SU-DHL-6 (cell line): ENCODE measurements around the gene IER5.
"Not testable (repeated sequence)": the region's sequence is repeated elsewhere in the genome, so short reads cannot be mapped to it uniquely, and the experiment has no call there.

ENCODE experiments used
- H2AFZ ChIP-seq: fragments of 200-600 bp; sonication (generic); 2 replicates; pipeline ENCODE4 v1.6.1; 2014; ENCODE audit warnings: low read depth, mild to moderate bottlenecking, moderate library complexity, mixed read lengths, antibody characterized with exemption, low read length; ENCODE audit not compliant: severe bottlenecking
- H3F3A ChIP-seq: fragments of 200-600 bp; shearing (Covaris generic); 2 replicates; pipeline ENCODE4 v1.6.0; 2016; ENCODE audit warnings: antibody characterized with exemption, mild to moderate bottlenecking; ENCODE audit not compliant: insufficient read depth
- H3K27ac ChIP-seq: fragments of 200-600 bp; sonication (generic); 2 replicates; pipeline ENCODE4 v1.5.1; 2016; ENCODE audit warnings: low read depth, mild to moderate bottlenecking, low read length, moderate library complexity, mixed read lengths
- H3K27me3 ChIP-seq: fragments of 200-600 bp; sonication (generic), shearing (Covaris generic); 2 replicates; pipeline ENCODE4 v1.6.0; 2014; ENCODE audit warnings: mild to moderate bottlenecking, low read length
- H3K36me3 ChIP-seq: fragments of 200-600 bp; sonication (generic); 2 replicates; pipeline ENCODE4 v1.6.1; 2014; ENCODE audit warnings: mild to moderate bottlenecking, low read length, mixed read lengths
- H3K4me2 ChIP-seq: fragments of 300-600, 200-600 bp; shearing (Covaris generic), sonication (generic); 2 replicates; pipeline ENCODE4 v1.6.0; 2014; ENCODE audit warnings: low read length, low read depth, mild to moderate bottlenecking; ENCODE audit not compliant: poor library complexity, severe bottlenecking
- H3K4me3 ChIP-seq: fragments of 200-600 bp; sonication (generic); 2 replicates; pipeline ENCODE4 v1.5.1; 2014; ENCODE audit warnings: antibody characterized with exemption, low read length, mild to moderate bottlenecking, mixed read lengths; ENCODE audit not compliant: insufficient read depth, poor library complexity, severe bottlenecking
- H3K79me2 ChIP-seq: fragments of 200-600 bp; sonication (generic); 2 replicates; pipeline ENCODE4 v1.6.1; 2014; ENCODE audit warnings: mild to moderate bottlenecking, low read length, moderate library complexity; ENCODE audit not compliant: insufficient read depth
- H3K9ac ChIP-seq: fragments of 200-600 bp; sonication (generic); 2 replicates; pipeline ENCODE4 v1.7.0; 2014; ENCODE audit warnings: mild to moderate bottlenecking, low read length
- H3K9me2 ChIP-seq: fragments of 200-600 bp; sonication (generic); replicated peaks from 2 replicates; pipeline ENCODE4 v1.6.1; 2014; ENCODE audit warnings: low read length; ENCODE audit not compliant: insufficient read depth
- H3K9me3 ChIP-seq: fragments of 200-600 bp; sonication (generic); 2 replicates; pipeline ENCODE4 v1.6.1; 2014; ENCODE audit warnings: low read length, mixed read lengths; ENCODE audit not compliant: insufficient read depth
- H4K20me1 ChIP-seq: fragments of 200-600 bp; sonication (generic); 2 replicates; pipeline ENCODE4 v1.6.1; 2014; ENCODE audit warnings: low read depth, mild to moderate bottlenecking, antibody characterized with exemption, low read length, moderate library complexity, mixed read lengths
- EZH2phosphoT487 ChIP-seq: fragments of 200-600 bp; sonication (generic), shearing (Covaris generic); conservative IDR thresholded peaks from 2 replicates; pipeline ENCODE4 v1.6.1; 2018; ENCODE audit warnings: mild to moderate bottlenecking, antibody characterized with exemption, low read length, moderate library complexity, mixed read lengths
- TF ChIP-seq, protein P1 (sequence below): fragments of 200-600 bp; sonication (generic); IDR thresholded peaks from one replicate; pipeline ENCODE4 v1.5.1; 2017; ENCODE audit warnings: antibody characterized with exemption, mild to moderate bottlenecking, low read length, moderate library complexity; ENCODE audit not compliant: insufficient read depth, poor library complexity, severe bottlenecking

IER5 gene

DNA sequence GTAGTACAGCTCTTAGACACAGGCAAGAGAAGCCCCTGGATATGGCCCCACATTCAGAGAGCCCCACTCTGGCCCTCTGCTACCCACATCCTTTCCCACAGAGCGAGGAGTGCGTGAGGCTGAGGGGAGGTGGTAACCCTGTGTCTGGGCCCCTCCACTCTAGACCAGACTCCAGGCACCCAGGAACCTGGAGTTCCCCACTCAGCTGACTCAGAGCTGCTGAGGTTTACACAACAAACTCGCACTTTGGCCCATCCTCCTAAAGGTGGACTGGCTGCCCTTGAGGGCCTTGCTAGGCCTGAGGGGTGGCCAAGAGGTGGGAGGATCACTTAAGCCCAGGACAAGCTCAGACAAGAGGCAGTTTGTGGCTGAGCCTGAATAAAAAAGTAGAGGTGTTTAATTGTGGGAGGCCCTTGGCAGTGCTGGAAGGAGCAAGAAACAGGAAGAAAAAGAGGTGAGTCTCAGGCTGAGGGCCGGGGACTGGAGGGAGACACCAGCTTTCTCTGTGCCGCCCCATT, 44.0 kb upstream of the IER5 start:
- H3K27me3 ChIP-seq = no peaks in the 10 kb centered on the region
- H3K36me3 ChIP-seq = no peaks in the 10 kb centered on the region
- no peak overlapping the region for H3K9ac ChIP-seq
- H3K9me3 ChIP-seq = no peaks in the 10 kb centered on the region
- no peak overlapping the region for H3K4me2 ChIP-seq
- H4K20me1 ChIP-seq = no peaks in the 10 kb centered on the region
- no peak overlapping the region for H2AFZ ChIP-seq
- H3K27ac ChIP-seq = no peak overlapping the region
- H3K79me2 ChIP-seq = peaks cover 9% of the 10 kb centered on the region; the same call in 1 of the 2 replicates
- no peaks in the 10 kb centered on the region for H3F3A ChIP-seq
- H3K9me2 ChIP-seq = no peaks in the 10 kb centered on the region
- TF ChIP-seq EZH2phosphoT487 = no peak
- TF ChIP-seq, protein P1, sequence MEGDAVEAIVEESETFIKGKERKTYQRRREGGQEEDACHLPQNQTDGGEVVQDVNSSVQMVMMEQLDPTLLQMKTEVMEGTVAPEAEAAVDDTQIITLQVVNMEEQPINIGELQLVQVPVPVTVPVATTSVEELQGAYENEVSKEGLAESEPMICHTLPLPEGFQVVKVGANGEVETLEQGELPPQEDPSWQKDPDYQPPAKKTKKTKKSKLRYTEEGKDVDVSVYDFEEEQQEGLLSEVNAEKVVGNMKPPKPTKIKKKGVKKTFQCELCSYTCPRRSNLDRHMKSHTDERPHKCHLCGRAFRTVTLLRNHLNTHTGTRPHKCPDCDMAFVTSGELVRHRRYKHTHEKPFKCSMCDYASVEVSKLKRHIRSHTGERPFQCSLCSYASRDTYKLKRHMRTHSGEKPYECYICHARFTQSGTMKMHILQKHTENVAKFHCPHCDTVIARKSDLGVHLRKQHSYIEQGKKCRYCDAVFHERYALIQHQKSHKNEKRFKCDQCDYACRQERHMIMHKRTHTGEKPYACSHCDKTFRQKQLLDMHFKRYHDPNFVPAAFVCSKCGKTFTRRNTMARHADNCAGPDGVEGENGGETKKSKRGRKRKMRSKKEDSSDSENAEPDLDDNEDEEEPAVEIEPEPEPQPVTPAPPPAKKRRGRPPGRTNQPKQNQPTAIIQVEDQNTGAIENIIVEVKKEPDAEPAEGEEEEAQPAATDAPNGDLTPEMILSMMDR = no peak
- no peak overlapping the region for H3K4me3 ChIP-seq

DNA sequence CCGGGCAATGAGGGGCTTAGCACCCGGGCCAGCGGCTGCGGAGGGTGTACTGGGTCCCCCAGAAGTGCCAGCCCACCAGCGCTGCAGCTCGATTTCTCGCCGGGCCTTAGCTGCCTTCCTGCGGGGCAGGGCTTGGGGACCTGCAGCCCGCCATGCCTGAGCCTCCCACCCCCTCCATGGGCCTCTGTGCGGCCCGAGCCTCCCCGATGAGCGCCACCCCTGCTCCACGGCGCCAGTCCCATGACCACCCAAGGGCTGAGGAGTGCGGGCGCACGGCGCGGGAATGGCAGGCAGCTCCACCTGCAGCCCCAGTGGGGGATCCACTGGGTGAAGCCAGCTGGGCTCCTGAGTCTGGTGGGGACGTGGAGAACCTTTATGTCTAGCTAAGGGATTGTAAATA, 42.6 kb upstream of the IER5 start:
- H3K27ac ChIP-seq, H3K4me2 ChIP-seq, H3K27me3 ChIP-seq, H2AFZ ChIP-seq, H3F3A ChIP-seq, H3K9ac ChIP-seq, H3K36me3 ChIP-seq, H3K9me3 ChIP-seq, H4K20me1 ChIP-seq, H3K9me2 ChIP-seq, H3K79me2 ChIP-seq, H3K4me3 ChIP-seq: not testable (repeated sequence)

DNA sequence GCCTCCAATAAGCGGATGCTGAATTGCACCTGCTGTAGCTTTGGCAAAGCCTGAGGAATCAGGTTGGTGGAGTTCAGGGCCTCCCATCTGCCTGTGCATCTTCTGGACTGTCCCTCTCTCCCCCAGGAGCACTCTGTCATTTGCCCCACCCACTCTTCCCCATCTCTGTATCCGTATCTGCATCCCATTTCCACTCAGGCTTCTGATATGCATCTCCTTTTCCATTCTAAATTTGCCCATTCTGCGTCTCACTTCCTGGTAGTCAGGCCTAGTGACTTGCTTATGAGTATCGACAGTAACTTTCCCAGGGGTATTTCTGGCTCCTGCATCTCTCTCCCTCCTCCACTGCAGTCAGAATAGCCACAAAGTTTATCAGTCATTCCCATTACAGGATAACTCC, 39.1 kb upstream of the IER5 start:
- Histone ChIP-seq H2AFZ (no peak overlapping the region), H3K9ac (no peak overlapping the region), H3F3A (no peaks in the 10 kb centered on the region), H3K36me3 (no peaks in the 10 kb centered on the region), H3K27me3 (no peaks in the 10 kb centered on the region), H3K27ac (no peak overlapping the region), H3K4me3 (no peak overlapping the region), H3K79me2 (no peaks in the 10 kb centered on the region), H4K20me1 (no peaks in the 10 kb centered on the region), H3K9me2 (no peaks in the 10 kb centered on the region), H3K9me3 (no peaks in the 10 kb centered on the region), H3K4me2 (no peak overlapping the region)
- no peak for TF ChIP-seq EZH2phosphoT487
- TF ChIP-seq, protein P1 = no peak

DNA sequence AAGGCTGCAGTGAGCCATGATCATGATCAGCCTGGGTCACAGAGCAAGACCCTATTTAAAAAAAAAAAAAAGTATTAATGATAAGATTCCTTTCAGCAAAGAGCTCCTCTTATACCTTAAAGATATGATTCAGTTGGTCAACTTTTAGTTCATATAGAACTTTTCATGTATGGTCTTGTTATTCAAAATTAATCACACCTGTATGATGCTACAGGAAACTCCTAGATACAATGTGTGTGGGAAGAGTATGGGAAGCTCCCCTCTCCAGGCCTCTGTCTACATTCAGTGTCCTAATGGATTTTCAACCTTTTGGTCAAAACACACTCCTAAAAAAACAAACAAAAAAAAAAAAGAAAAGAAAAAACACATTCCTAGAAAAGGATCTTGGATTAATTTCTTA, 37.6 kb upstream of the IER5 start:
- TF ChIP-seq, protein P1 = no peak
- no peak for TF ChIP-seq EZH2phosphoT487
- H3K27me3 ChIP-seq = no peaks in the 10 kb centered on the region
- H3K27ac ChIP-seq = no peak overlapping the region
- no peaks in the 10 kb centered on the region for H4K20me1 ChIP-seq
- H2AFZ ChIP-seq = no peak overlapping the region
- no peak overlapping the region for H3K4me3 ChIP-seq
- H3K4me2 ChIP-seq = no peak overlapping the region
- H3F3A ChIP-seq = no peaks in the 10 kb centered on the region
- no peaks in the 10 kb centered on the region for H3K9me2 ChIP-seq
- no peaks in the 10 kb centered on the region for H3K9me3 ChIP-seq
- no peaks in the 10 kb centered on the region for H3K36me3 ChIP-seq
- no peaks in the 10 kb centered on the region for H3K79me2 ChIP-seq
- H3K9ac ChIP-seq = no peak overlapping the region
